ENCODE results near the gene NHERF2.

The NHERF2 gene

GRCh38 chr16:1991135-1991551, 35.6 kb upstream of the NHERF2 start:
- DNase-seq = no peak

DNA sequence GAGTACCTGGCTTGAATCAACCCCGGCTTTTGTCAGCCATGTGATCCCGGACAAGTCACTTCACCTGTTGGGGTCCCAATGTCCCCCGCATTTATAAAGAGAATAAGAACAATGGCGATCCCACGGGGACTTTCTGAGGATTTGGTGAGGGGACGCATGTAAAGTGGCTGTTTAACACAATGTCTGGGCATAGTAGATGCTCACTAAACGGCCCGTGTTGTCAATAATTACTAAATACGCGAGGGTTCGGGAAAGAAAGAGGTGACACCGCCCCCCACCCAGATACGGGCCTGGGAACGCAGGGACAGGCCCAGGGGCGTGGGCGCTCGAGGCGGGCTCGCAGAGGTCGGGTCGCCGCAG, 35.1 kb upstream of the NHERF2 start:
- no peak for DNase-seq

DNA sequence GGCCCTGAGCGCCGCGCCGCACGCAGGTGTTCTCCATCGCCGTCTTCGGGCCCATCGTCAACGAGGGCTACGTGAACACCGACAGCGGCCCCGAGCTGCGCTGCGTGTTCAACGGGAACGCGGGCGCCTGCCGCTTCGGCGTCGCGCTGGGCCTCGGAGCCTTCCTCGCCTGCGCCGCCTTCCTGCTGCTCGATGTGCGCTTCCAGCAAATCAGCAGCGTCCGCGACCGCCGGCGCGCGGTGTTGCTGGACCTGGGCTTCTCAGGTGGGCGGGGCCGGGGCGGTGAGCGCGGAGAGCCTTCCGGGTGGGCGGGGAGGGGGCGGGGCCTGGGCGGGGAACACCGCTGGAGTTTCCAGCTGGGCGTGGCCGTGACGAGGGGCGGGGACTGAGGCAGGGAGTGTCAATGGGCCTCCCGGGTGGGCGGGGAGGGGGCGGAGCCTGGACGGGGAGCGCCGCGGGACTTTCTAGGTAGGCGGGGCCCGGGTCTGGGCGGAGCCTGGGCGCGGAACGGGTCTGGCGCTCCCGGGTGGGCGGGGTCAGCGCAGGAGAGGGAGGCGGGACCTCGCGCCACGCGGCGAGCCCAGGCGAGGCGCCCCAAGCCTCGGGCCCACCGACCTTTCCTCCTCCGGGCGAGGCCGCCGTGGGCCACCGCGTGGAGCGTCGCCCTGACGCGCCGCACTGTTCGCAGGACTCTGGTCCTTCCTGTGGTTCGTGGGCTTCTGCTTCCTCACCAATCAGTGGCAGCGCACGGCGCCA, 34.6 kb upstream of the NHERF2 start:
- no peak for DNase-seq

- no peak for DNase-seq
Measured at GRCh38 chr16:1992704-1993317, 33.9 kb upstream of the NHERF2 start.

- DNase-seq = no peak
Measured at GRCh38 chr16:1993731-1994131, 33.0 kb upstream of the NHERF2 start.

GRCh38 chr16:1997494-1998359, 29.0 kb upstream of the NHERF2 start:
- no peak for DNase-seq

GRCh38 chr16:1998360-1998835, 28.3 kb upstream of the NHERF2 start:
- no peak for DNase-seq

GRCh38 chr16:1998852-1999801, 27.6 kb upstream of the NHERF2 start:
- DNase-seq = no peak

- DNase-seq = no peak
Measured at GRCh38 chr16:1999866-2000514, 26.7 kb upstream of the NHERF2 start.

DNA sequence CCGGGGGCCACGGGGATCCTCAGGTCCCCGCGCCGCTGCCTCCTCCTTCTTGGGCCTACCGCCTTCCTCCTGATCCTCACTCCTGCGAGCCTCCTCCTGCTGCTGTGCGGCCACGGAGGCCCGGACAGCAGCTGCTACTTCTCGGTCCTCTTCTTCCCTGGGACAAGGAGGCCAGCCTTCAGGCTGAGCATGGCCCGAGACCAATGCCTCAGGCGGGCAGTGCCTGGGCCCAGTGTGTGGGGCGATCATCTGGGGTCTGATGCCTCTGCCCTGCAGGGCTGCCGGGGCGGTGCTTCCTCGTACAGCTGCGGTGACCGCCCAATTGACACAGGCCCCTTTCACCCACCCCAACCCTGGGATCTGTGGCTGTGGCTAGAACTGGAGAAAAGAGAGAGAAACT, 25.7 kb upstream of the NHERF2 start:
- no peak for DNase-seq

GRCh38 chr16:2001456-2002355, 25.0 kb upstream of the NHERF2 start:
- no peak for DNase-seq

DNA sequence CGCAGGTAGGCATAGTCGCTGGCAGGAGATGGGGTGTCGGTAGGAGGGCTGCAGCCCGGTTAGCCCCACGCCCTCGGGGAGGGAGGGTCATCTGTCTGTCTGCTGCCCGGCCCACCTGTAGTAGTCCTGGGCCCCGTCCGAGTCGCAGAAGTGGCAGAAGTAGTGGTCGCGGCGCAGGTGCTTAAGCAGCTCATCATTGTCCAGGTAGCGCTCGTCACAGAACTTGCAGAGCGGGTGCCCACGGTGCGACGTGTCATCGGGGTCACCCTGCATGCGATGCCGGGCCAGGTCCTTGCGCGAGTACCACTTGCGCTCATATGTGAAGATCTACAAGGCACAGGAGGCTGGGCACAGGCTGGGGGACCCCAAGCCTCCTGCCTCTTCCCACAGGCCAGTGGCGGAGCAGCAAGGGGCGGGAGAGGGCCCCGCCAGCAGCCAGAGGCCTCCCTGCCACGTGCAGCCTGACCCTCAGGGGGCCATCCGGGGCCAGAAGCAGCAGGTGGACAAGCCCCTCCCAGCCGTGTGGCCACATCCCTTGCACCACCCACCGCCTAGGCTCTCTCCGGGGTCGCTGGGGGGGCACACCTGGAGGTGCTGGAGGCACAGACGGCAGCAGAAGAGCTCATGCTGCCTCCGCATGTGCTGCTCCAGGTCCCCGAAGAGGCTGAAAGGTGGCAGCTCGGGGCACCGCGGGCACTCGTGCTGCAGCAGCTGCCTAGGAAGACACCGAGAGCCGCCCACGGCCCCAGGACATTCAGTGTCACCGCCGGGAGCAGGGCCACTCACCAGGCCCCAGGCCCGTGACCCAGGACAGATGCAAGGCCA, 24.1 kb upstream of the NHERF2 start:
- DNase-seq = no peak

GRCh38 chr16:2003231-2003826, 23.4 kb upstream of the NHERF2 start:
- DNase-seq = no peak

GRCh38 chr16:2003827-2004641, 22.7 kb upstream of the NHERF2 start:
- peak; percentile 95 for DNase-seq

DNA sequence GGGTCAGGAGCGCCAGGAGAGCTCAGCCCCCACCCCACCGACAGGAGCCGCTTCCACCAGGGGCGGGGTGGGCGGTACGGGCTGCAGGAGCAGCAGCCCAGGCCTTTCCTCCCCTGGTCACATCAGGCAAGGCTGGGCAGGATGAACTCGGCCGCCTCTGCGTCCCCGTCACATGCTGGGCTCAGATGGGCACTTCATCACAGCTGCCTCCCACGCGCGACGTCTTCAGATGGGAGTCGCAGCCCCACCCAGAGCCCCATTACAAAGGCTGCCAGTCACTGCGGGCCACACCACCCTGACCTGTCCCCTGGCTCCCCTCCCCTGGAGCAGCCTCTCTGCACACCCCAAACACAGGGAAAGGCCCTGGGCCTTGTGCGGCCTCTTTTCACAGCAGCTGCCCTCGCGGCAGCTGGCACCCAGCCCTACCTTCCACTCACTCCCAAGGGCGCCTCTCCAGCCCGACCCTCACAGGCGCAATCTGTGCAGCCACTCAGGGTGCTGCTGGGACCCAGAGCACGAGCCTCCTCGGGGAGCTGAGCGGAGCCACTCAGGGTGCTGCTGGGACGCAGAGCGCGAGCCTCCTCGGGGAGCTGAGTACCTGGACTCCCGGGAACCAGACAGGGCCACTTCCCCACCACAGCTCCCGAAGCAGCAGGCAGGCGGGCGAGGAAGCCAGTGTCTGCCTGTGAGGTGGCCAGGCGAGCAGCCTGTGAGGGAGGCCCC, 21.7 kb upstream of the NHERF2 start:
- DNase-seq = no peak

- DNase-seq = no peak
Measured at GRCh38 chr16:2005646-2006045, 21.1 kb upstream of the NHERF2 start.

GRCh38 chr16:2006317-2006716, 20.4 kb upstream of the NHERF2 start:
- DNase-seq = no peak

Measured in COR-L47 (cell line).